WERI-Rb-1 (cell line): ENCODE results near the gene PDE3B.

ENCODE experiments used
- DNase-seq: peaks from one replicate; pipeline ENCODE4 v3.0.0-alpha.2; 2020
- H3K27ac ChIP-seq: fragments of 250-450 bp; sonication (Bioruptor Pico); 2 replicates; pipeline ENCODE4 v1.5.1; 2020; ENCODE audit warnings: mild to moderate bottlenecking, moderate library complexity
- H3K27me3 ChIP-seq: fragments of 250-450 bp; sonication (Bioruptor Pico); 2 replicates; pipeline ENCODE4 v1.5.1; 2021; ENCODE audit warnings: mild to moderate bottlenecking, low read depth, moderate library complexity; ENCODE audit not compliant: insufficient read depth, severe bottlenecking
- H3K36me3 ChIP-seq: fragments of 250-450 bp; sonication (Bioruptor Pico); 2 replicates; pipeline ENCODE4 v1.5.1; 2020; ENCODE audit warnings: mild to moderate bottlenecking, moderate library complexity
- H3K4me3 ChIP-seq: 2 replicates; pipeline ENCODE4 v1.5.1; 2011; ENCODE audit warnings: low read depth, mild to moderate bottlenecking, control low read depth, low read length
- H3K9me3 ChIP-seq: fragments of 250-450 bp; sonication (Bioruptor Pico); 2 replicates; pipeline ENCODE4 v1.5.1; 2021; ENCODE audit warnings: mild to moderate bottlenecking, moderate library complexity; ENCODE audit not compliant: severe bottlenecking
- CTCF ChIP-seq: IDR thresholded peaks from 2 replicates; pipeline ENCODE4 v1.5.1; 2011; ENCODE audit warnings: low read depth, mild to moderate bottlenecking, control low read depth, inconsistent platforms, low read length

The PDE3B gene

GRCh38 chr11:14835496-14836492, 192.2 kb downstream of the PDE3B start:
- Histone ChIP-seq H3K4me3 (no peak overlapping the region), H3K9me3 (no peaks in the 10 kb centered on the region), H3K36me3 (no peaks in the 10 kb centered on the region), H3K27me3 (no peaks in the 10 kb centered on the region), H3K27ac (no peak overlapping the region)
- TF ChIP-seq CTCF = no peak
- no peak for DNase-seq

- Histone ChIP-seq H3K27me3 (no peaks in the 10 kb centered on the region), H3K4me3 (no peak overlapping the region), H3K27ac (no peak overlapping the region), H3K9me3 (no peaks in the 10 kb centered on the region), H3K36me3 (no peaks in the 10 kb centered on the region)
- TF ChIP-seq CTCF = no peak
- no peak for DNase-seq
These were observed 198.4 kb downstream of the PDE3B start for GRCh38 chr11:14842002-14842401.

- H3K27ac ChIP-seq = no peak overlapping the region
- H3K9me3 ChIP-seq = no peaks in the 10 kb centered on the region
- H3K4me3 ChIP-seq = no peak overlapping the region
- no peak for DNase-seq
- TF ChIP-seq CTCF = no peak
- H3K36me3 ChIP-seq = no peaks in the 10 kb centered on the region
- H3K27me3 ChIP-seq = no peaks in the 10 kb centered on the region
These were observed 209.1 kb downstream of the PDE3B start for GRCh38 chr11:14852571-14853177.

GRCh38 chr11:14854057-14854456, 210.5 kb downstream of the PDE3B start:
- TF ChIP-seq CTCF = no peak
- no peaks in the 10 kb centered on the region for H3K36me3 ChIP-seq
- no peak for DNase-seq
- H3K9me3 ChIP-seq = no peaks in the 10 kb centered on the region
- H3K27me3 ChIP-seq = no peaks in the 10 kb centered on the region
- H3K4me3 ChIP-seq = no peak overlapping the region
- H3K27ac ChIP-seq = no peak overlapping the region

GRCh38 chr11:14855890-14856289, 212.3 kb downstream of the PDE3B start:
- no peaks in the 10 kb centered on the region for H3K36me3 ChIP-seq
- no peaks in the 10 kb centered on the region for H3K27me3 ChIP-seq
- no peak overlapping the region for H3K27ac ChIP-seq
- peak; percentile 6 for DNase-seq
- no peak overlapping the region for H3K4me3 ChIP-seq
- no peak for TF ChIP-seq CTCF
- H3K9me3 ChIP-seq = no peaks in the 10 kb centered on the region
